Activated naive CD4-positive, alpha-beta T cell (primary cell): ENCODE results near the gene ANP32E.
"Not testable (repeated sequence)": the region's sequence is repeated elsewhere in the genome, so short reads cannot be mapped to it uniquely, and the experiment has no call there.

Source experiments
- DNase-seq, 4 experiments: peaks; one replicate each; lab custom pipeline; 2025; lab: John Stamatoyannopoulos, UW

Gene ANP32E

DNA sequence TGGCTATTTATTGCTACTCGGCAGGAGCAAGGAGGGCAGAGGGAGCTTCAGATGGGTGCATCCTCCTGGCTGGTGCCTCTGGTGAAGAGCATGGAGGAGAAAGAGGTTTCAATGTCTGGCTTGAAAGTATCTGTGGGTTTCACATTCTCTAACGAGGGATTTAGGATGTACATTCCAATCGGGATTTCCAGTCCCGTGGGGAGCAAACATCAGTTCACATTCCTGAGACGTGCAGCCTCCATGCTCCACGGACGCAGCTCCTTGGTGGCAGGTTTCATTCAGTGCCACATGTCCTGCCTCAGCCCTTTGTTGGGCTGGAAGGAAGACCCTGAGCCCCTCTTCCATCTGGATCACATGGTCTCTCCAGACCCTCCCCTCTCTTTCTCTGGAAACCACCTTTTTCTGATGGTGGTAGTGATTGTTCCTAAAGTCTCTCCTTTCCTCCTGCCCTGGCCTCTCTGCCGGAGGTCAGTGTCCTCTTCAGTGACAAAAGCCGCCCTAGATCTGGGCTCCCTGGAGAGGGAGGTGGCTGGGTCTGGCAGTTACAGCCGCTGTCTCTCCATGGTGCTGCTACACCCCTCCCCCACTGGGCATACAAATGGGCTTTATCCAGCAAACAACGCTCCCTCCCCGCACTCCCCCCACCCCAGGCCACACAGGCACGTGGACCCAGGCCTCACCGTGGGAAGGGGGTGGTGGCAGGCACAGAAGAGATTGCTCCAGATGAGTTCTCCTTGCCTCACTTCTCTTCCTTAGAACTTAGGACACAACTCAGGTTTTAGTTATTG, 20.8 kb upstream of the ANP32E start:
- DNase-seq = no peak

DNA sequence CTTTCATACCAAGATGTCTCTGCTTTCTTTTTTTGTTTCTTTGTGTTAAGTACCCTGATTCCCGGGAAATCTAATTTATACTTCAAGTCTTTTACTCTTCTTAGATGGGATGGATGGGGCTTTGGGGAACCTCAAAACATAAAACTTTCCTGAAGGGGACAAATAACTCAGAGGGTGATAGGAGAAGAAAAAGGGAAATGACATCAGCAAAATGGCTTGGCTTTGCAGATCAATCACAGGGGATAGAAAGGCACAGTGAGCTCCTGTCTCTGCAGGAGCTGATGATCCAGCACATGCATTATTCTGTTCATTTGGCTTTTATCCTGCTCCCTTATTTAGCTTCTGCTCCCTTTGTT, 20.3 kb upstream of the ANP32E start:
- DNase-seq = no peak

- DNase-seq = no peak
Measured at GRCh38 chr1:150249936-150250335, 14.0 kb upstream of the ANP32E start.

DNA sequence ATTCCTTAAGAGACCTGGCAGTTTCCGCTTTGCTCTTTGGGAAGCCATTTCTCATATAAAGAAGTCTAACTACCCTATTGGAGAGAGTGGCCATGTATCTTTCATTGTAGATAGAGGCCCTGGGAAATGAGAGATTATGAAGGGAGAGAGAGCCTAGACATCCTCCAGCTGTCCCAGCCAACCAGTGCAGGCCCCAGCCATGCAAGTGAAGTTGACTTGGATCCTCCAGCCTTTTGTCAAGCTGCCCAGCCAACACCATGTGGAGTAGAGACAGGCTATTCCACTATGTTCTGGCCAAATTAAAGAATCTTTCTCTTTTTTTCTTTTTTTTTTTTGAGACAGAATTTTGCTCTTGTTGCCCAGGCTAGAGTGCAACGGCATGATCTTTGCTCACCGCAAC, 7.1 kb upstream of the ANP32E start:
- DNase-seq = no peak

DNA sequence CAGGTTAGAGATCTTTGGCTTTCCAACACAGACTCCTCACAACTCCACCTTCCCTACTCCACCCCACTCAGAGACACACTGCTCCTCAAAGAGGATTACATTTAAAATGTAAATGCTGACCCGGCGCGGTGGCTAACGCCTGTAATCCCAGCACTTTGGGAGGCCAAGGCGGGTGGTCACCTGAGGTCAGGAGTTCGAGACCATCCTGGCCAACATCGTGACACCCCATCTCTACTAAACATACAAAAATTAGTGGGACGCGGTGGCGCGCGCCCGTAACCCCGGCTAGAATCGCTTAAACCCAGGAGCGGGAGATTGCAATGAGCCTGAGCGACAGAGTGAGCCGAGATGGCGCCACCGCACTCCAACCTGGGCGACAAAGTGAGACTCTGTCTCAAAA, 1.8 kb upstream of the ANP32E start:
- DNase-seq = no peak

- DNase-seq = not testable (repeated sequence)
Measured at GRCh38 chr1:150237176-150237575, 1.3 kb upstream of the ANP32E start.

GRCh38 chr1:150236614-150237100, 745 bp upstream of the ANP32E start:
- DNase-seq = no peak

GRCh38 chr1:150235294-150235851, 539 bp downstream of the ANP32E start:
- DNase-seq = peak in 1 of 4 experiments; percentile 28

GRCh38 chr1:150234566-150235293, 1.2 kb downstream of the ANP32E start:
- DNase-seq = peak; percentile 59 to 71 (median 66)

DNA sequence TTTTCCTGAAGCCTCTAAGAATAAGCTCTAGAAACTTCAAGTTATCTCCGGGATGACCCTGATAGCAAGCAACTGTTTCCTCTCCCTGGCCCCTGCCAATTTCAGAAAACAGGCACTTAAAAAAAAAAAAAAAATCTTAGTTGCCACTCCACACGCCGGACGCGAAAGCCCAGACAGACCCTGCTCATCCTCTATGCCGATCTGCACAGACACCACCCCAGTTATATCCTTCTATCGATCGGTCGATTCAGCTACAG, 1.7 kb downstream of the ANP32E start:
- DNase-seq = no peak

- DNase-seq = peak in 1 of 4 experiments; percentile 3
Measured at GRCh38 chr1:150233359-150234308, 2.3 kb downstream of the ANP32E start.

DNA sequence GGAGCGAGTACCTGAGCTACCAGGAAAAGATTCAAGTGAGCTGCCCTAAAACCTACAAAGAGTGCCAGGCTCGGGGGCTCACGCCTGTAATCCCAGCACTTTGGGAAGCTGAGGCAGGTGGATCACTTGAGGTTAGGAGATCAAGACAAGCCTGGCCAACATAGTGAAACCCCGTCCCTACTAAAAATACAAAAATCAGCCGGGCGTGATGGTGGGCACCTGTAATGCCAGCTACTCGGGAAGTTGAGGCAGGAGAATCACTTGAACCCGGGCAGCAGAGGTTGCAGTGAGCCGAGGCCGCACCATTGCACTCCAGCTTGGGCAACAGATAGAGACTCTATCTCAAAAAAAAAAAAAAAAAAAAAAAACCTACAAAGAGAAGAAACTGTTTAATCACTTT, 3.0 kb downstream of the ANP32E start:
- not testable (repeated sequence) for DNase-seq

DNA sequence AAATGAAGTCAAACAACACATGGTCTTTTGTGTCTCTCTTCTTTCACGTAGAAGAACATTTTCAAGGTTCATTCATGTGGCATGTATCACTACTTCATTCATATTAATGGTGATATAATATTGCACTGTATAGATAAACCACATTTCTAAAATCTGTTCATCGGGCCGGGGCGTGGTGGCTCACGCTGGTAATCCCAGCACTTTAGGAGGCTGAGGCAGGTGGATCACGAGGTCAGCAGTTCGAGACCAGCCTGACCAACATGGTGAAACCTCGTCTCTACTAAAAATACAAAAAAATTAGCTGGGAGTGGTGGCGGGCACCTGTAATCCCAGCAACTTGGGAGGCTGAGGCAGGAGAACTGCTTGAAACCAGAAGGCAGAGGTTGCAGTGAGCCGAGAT, 7.7 kb downstream of the ANP32E start:
- DNase-seq = not testable (repeated sequence)

DNA sequence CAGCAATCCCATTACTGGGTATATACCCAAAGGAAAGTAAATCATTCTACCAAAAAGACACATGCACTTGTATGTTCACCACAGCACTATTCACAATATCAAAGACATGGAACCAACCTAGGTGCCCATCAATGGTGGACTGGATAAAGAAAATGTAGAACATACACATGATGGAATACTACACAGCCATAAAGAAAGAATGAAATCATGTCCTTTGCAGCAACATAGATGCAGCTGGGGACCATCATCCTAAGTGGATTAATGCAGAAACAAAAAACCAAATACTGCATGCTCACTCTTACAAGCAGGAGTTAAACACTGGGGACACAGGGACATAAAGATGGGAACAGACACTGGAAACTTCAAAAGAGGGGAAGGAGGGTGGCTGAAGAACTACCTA, 8.7 kb downstream of the ANP32E start:
- no peak for DNase-seq

DNA sequence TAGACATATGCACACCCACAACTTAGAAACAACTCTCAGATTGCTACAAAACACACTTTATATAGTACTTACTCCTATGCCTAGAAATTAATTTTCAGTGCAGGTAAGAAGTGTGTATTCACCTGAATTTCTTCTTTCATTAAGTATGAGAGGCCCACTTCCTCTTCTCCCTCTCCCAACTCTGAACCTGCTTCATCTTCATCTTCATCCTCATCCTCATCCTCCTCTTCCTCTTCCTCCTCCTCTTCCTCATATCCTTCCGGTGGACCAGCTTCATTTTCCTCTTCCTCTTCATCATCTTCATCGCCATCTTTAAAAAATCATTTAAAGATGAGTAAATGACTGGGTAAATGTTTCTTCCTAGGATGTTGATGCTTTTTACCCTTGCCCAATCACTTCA, 9.4 kb downstream of the ANP32E start:
- no peak for DNase-seq

DNA sequence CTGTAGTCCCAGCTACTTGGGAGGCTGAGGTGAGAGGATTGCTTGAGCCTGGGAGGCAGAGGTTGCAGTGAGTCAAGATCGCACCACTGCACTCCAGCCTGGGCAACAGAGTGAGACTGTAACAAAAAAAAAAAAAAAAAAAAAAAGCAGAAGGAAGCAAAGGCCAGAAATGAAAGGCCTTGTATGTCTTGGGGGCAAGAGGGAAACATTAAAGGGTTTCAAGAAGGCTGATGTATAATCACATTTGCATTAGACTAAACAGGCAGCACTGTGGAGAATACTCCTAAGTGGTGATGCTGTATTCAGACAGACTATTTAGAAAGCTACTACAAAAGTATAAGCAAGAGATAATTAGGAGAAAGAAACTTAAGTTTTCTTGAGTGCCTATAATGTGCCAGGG, 10.4 kb downstream of the ANP32E start:
- no peak for DNase-seq

DNA sequence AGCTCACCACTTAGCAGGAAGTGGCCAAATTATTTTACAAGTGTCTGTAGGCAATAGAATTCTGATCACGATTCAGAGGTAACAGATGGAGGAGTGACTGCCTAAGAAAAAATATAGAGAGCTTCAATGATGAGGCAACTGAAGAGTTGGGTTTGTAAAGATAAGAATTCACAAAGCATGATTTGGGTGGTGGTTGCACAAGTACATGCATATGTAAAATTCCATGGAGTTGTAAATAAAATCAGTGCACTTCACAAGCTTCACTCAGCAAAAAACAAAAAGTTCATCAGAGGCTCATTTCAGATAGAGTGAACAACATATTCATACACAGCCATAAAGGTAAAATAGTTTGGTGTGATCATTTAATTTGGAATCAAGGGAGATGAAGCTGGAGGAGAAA, 10.9 kb downstream of the ANP32E start:
- no peak for DNase-seq

GRCh38 chr1:150221552-150221951, 14.4 kb downstream of the ANP32E start:
- DNase-seq = no peak

- DNase-seq = not testable (repeated sequence)
Measured at GRCh38 chr1:150215855-150216254, 20.1 kb downstream of the ANP32E start.

DNA sequence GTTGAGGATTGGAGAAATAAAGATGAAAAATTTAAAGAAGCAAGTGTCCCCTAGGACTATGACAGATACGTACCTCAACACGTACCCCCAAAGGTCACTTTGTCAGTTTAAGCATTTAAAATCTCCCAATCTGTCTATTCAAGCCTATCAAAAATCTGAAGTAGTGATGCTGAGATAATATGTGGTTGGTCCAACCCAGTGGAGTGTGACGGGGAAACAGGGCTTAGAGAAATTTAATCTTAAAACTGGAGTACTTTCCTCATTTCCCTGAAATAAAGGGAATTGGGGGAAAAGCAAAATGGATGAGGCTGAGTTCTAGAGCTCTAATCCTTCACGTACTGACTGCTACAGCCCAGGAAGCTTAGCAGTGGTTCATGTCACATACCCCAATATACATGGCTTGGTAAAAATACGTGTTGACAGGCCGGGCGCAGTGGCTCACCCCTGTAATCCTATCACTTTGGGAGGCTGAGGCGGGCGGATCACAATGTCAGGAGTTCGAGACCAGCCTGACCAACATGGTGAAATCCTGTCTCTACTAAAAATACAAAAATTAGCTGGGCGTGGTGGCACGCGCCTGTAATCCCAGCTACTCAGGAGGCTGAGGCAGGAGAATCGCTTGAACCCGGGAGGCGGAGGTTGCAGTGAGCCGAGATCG, 21.7 kb downstream of the ANP32E start:
- not testable (repeated sequence) for DNase-seq
